GM10266 (cell line): ENCODE results near the gene NRG3.
"Not testable (repeated sequence)": the region's sequence is repeated elsewhere in the genome, so short reads cannot be mapped to it uniquely, and the experiment has no call there.

Experiments
- DNase-seq: peaks from one replicate; pipeline ENCODE4 v3.0.0; 2012; ENCODE audit errors: extremely low spot score
- CTCF ChIP-seq: IDR thresholded peaks from 2 replicates; pipeline ENCODE4 v1.5.1; 2012; ENCODE audit warnings: mild to moderate bottlenecking, low read depth; ENCODE audit not compliant: control insufficient read depth, insufficient read depth; ENCODE audit errors: missing control alignments

The NRG3 gene

GRCh38 chr10:82942286-82943099, 1067.5 kb downstream of the NRG3 start:
- TF ChIP-seq CTCF: no peak
- no peak for DNase-seq

- no peak for DNase-seq
- no peak for TF ChIP-seq CTCF
Observed at GRCh38 chr10:82943142-82943541, 1068.1 kb downstream of the NRG3 start.

- no peak for TF ChIP-seq CTCF
- no peak for DNase-seq
Observed at GRCh38 chr10:82949816-82950575, 1075.0 kb downstream of the NRG3 start.

- no peak for DNase-seq
- TF ChIP-seq CTCF: no peak
Observed at GRCh38 chr10:82953331-82953730, 1078.3 kb downstream of the NRG3 start.

- DNase-seq: no peak
- no peak for TF ChIP-seq CTCF
Observed at GRCh38 chr10:82953909-82954308, 1078.9 kb downstream of the NRG3 start.

GRCh38 chr10:82960421-82961060, 1085.5 kb downstream of the NRG3 start:
- not testable (repeated sequence) for DNase-seq

- no peak for DNase-seq
- TF ChIP-seq CTCF: no peak
Observed at GRCh38 chr10:82961864-82962263, 1086.9 kb downstream of the NRG3 start.
